HG03460 (cell line): ENCODE data around the gene SUSD2.
"Not testable (repeated sequence)": the region's sequence is repeated elsewhere in the genome, so short reads cannot be mapped to it uniquely, and the experiment has no call there.

ENCODE experiments used
- ATAC-seq: cut with Tn5 transposase; IDR thresholded peaks from one replicate; pipeline ENCODE4 v1.9.1; 2021; ENCODE audit not compliant: unreplicated experiment

Gene SUSD2

GRCh38 chr22:24210409-24210808 is 29.1 kb downstream of the SUSD2 start:
- not testable (repeated sequence) for ATAC-seq

GRCh38 chr22:24211716-24212115 is 30.4 kb downstream of the SUSD2 start:
- ATAC-seq = not testable (repeated sequence)

DNA sequence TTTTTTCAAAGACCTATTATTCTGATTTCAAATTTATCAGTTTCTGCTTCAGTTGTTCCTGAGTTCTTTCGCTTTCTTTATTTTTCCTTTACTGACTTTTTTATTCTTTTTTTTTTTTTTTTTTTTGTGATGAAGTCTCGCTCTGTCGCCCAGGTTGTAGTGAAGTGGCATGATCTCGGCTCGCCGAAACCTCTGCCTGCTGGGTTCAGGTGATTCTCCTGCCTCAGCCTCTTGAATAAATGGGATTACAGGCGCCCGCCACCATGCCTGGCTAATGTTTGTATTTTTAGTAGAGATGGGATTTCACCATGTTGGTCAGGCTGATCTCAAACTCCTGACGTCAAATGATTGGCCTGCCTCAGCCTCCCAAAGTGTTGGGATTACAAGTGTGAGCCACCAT is 31.8 kb downstream of the SUSD2 start:
- not testable (repeated sequence) for ATAC-seq

DNA sequence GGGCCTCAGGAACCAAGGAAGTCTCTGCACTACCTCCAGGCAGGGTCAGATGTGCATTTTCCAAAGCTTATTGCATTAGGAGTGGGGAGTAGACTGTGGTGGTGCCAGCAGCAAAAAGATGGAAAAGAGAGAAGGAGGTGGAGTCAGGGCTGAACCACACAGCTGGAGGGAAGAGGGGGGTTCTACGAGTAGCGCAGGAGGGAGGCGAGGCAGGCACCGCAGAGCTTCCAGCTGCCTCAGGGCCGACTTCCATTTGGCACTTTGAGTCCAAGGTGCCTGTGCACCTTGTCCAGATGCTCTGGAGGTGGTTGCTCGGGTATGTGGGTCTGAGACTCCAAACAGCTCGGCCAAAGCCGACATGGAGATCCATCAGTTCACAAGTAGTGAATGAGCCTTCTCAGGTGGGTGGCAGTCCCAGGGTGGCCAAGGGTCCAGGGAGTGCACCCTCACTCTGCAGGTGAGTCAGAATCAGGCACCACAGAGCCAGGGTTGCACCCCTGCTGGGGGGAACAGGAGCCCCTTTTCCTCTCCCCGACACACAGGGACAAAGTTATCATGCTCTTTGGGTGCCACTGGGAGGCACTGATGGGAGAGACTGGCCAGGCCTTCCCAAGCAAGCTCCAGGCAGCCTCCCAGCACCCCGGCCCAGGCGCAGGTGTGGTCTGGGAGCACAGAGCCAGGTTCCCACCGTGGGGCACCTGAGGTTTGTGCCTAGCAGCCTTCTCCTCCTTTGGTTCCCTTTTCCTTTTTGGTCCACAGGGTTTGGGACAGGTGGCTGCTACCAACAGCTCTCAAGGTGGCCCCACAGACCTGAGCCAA is 33.4 kb downstream of the SUSD2 start:
- no peak for ATAC-seq

DNA sequence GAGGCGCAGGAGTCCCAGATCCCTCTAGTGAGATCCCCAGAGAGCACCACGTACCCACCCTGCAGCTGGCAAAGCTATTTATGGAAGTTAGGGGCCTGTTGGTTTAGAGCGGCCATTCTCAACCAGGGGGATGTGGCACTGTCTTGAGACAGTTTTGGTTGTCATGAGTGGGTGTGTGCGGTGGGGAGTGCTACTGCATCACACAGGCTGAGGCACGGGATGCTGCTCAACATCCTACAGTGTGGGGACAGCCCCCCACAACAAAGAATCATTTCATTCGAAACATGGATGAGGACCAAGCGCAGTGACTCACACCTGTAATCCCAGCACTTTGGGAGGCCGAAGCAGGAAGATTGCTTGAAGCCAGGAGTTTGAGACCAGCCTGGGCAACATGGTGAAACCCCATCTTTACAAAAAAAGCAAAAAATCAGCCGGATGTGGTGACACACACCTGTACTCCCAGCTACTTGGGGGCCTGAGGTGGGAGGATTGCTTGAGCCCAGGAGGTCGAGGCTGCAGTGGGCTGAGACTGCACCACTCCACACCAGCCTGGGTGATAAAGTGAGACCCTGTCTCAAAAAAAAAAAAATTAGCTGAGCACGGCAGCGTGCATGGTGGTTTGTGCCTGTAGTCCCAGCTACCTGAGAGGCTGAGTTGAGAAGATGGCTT is 35.4 kb downstream of the SUSD2 start:
- ATAC-seq = no peak

- ATAC-seq = no peak
Measured at GRCh38 chr22:24217384-24217783, 36.1 kb downstream of the SUSD2 start.

- no peak for ATAC-seq
Measured at GRCh38 chr22:24219750-24220149, 38.5 kb downstream of the SUSD2 start.

DNA sequence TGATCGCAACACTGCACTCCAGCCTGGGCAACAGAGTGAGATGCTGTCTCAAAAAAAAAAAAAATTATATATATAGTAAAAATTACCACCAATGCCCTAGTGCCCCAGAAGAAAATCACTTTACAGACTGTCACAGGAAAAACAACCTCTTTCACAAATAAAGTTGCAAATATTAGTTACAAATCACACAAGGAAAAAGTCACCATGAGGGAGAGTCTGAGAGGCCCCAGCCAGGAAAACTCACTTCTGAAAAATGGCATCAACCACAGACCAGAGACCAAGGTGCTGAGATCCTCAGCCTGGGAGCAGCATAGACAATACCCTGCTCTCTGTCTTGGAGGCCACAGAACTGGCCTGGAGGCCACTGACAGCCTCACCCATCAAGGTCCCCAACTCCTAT is 43.2 kb downstream of the SUSD2 start:
- no peak for ATAC-seq

DNA sequence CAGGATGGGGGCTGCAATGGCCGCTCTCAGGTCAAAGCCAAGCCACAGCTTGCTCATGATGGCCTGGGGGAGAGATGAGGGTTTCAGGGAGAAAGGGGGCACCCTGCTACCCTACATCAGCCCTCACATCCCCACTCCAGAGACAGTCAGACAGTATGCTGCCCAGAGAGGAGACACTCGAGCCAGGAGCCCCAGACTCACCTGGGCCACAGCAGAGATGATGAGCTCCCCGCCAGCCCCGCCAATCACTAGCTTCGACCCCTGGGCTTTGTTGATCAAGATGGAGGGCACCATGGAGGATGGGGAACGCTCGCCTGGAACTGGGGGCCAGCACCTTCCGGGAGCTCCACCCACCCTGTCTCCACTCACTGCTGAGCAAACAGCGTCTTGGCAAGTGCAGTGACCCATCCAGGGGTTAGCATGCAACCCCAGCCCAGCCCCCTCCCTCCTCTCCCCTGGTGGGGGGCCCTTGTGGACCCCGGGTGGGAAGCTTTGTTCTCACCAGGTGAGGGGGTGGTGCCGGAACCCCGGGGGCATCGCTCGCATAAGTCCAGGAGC is 43.8 kb downstream of the SUSD2 start:
- ATAC-seq = no peak

DNA sequence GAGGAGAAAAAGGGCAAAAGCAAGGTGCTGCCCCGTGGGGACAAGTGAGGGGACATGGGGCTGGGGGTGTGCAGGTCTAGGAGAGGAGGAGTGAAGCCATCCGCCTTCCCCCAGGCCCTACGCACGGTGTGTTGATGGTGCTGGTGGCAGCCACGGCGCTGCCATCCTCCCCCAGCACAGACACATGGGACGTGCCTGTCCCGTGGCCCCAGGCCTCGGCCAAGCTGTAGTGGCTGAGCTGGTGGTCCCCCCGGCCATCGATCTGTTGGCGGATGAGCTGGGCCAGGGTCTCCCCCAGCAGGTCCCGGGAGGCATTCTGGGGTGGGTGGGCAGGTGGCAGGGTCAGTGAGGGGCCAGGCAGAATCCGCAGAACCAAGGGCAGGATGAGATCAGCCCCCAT is 44.7 kb downstream of the SUSD2 start:
- ATAC-seq = no peak

- ATAC-seq = no peak
Measured at GRCh38 chr22:24230911-24231656, 49.8 kb downstream of the SUSD2 start.

- ATAC-seq = no peak
Measured at GRCh38 chr22:24231706-24232105, 50.4 kb downstream of the SUSD2 start.

DNA sequence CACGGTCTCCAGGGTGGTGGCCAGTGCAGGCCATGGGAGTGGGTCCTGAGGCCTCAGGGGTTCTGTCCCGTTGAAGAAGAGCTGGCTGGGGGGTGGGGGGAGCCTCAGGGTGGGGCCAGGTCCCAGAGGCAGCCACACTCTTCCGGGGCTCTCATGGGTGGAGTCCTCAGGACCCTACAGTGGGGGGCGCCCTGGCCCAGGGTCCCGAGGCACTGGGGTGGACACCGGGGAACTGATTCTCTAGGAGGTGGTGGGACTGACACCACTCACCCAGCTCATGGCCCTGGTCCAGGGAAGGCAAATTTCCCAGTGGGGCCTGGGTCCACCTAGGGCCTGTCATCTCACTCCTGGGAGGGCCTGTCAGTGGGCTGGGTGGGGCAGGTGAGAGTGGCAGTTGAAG is 50.8 kb downstream of the SUSD2 start:
- ATAC-seq = no peak

DNA sequence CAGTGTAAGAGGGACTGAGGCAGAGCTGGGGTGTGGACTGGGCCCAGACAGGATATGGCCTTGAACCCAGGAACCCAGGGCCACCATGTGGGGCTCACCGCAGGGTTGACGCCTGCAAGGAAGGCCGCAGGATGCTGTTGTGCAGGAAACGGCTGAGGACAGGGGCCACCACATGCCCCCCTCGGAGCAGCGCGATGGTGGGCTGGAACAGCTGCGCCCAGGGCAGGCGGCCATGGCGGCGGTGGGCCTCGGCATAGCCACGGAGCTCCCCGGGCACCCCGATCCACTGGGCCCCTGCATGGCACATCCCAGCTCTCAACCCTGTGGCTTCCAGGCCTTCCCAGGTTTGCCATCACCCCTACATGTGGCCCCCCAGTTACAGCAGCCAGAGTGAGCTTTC is 51.4 kb downstream of the SUSD2 start:
- no peak for ATAC-seq

DNA sequence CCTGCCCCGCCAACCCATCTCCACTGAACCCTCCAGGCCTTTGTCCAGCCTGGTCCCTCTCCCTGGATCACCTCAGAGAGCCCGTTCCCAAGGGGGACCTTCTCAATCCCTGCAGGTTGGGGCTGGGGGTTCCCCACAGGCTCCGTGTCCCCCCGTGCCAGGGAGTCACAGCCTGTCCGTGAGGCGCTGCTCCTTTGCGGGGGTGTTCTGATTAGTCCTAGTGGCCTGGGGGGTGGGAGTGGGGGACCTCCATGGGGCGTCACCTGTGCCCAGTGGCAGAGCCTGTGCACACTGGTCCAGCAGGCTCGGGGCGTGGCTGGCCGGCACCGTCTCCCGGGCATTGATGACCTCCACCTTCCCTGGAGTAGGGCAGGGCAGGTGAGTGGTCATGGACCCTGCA is 51.9 kb downstream of the SUSD2 start:
- ATAC-seq = no peak

DNA sequence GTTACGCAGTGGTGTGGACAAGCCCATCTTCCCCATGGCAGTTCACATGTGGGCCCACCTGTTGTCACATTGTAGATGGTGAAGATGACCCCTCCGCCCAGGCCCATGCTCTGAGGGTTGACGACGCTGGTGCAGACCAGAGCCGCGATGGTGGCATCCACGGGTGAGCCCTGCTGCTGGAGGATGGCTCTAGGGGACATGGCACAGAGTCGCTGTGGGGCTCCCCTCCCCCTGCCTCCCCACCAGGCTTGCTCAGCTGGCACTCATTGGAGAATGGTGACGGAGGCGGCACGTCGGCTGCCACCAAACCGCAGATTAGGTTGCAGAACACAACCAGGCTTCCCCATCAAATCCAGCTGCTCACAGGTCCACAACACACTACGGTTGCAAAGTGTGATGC is 52.5 kb downstream of the SUSD2 start:
- no peak for ATAC-seq

- no peak for ATAC-seq
Measured at GRCh38 chr22:24235315-24235714, 54.0 kb downstream of the SUSD2 start.

- no peak for ATAC-seq
Measured at GRCh38 chr22:24236656-24237055, 55.4 kb downstream of the SUSD2 start.

DNA sequence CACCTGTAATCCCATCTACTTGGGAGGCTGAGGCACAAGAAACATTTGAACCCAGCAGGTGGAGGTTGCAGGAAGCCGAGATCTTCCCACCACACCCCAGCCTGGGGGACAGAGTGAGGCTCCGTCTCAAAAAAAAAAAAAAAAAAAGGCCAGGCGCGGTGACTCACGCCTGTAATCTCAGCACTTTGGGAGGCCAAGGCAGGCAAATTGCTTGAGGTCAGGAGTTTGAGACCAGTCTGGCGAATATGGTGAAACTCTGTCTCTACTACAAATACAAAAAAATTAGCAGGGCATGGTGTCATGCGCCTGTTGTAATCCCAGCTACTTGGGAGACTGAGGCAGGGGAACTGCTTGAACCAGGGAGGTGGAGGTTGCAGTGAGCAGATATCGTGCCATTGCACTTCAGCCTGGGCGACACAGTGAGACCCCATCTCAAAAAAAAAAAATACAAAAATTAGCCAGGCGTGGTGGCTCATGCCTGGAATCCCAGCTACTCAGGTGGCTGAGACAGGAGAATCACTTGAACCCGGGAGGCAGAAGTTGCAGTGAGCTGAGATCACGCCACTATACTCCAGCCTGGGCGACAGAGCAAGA is 56.9 kb downstream of the SUSD2 start:
- ATAC-seq = not testable (repeated sequence)
